DND-41 (cell line): Measurements from ENCODE around the gene OGN.

Source experiments
- ATAC-seq: fragments of 200-7000 bp; cut with Tn5 transposase; 3 replicates; pipeline ENCODE4 v1.9.1; 2021; ENCODE audit warnings: low read depth; ENCODE audit not compliant: insufficient read depth
- DNase-seq: peaks from one replicate; pipeline ENCODE4 v3.0.0-alpha.2; 2020
- H2AFZ ChIP-seq: 2 replicates; pipeline ENCODE4 v1.6.0; 2012; ENCODE audit warnings: low read depth, low read length
- H3K27ac ChIP-seq: 2 replicates; pipeline ENCODE4 v1.5.1; 2012; ENCODE audit warnings: low read length, inconsistent platforms
- H3K27me3 ChIP-seq: fragments of 200-600 bp; sonication (generic); 2 replicates; pipeline ENCODE4 v1.6.0; 2012; ENCODE audit warnings: low read length, mild to moderate bottlenecking, inconsistent platforms; ENCODE audit not compliant: insufficient read depth, poor library complexity
- H3K36me3 ChIP-seq: 2 replicates; pipeline ENCODE4 v1.5.1; 2012; ENCODE audit warnings: low read length, inconsistent platforms; ENCODE audit not compliant: insufficient read depth
- H3K4me1 ChIP-seq: 2 replicates; pipeline ENCODE4 v1.5.1; 2012; ENCODE audit warnings: mild to moderate bottlenecking, low read length; ENCODE audit not compliant: insufficient read depth
- H3K4me2 ChIP-seq: 2 replicates; pipeline ENCODE4 v1.6.0; 2012; ENCODE audit warnings: mild to moderate bottlenecking, moderate library complexity, low read length, inconsistent platforms; ENCODE audit not compliant: insufficient read depth
- H3K4me3 ChIP-seq, 2 experiments: fragments of 200-600 bp in 1 of 2; shearing (Covaris generic) in 1 of 2; 2 replicates each; pipeline ENCODE4 v1.5.1; 2012 to 2016; ENCODE audit warnings: inconsistent platforms in 2 of 2, low read length in 2 of 2, mild to moderate bottlenecking in 2 of 2, low read depth in 1 of 2, moderate library complexity in 1 of 2
- H3K79me2 ChIP-seq: 2 replicates; pipeline ENCODE4 v1.6.0; 2012; ENCODE audit warnings: low read length, inconsistent platforms; ENCODE audit not compliant: insufficient read depth
- H3K9ac ChIP-seq: 2 replicates; pipeline ENCODE4 v1.6.0; 2012; ENCODE audit warnings: low read depth, mild to moderate bottlenecking, inconsistent platforms, low read length, moderate library complexity
- H3K9me3 ChIP-seq: 2 replicates; pipeline ENCODE4 v1.5.1; 2012; ENCODE audit warnings: low read length, moderate library complexity, mild to moderate bottlenecking, inconsistent platforms; ENCODE audit not compliant: insufficient read depth, severe bottlenecking
- H4K20me1 ChIP-seq: 2 replicates; pipeline ENCODE4 v1.6.0; 2012; ENCODE audit warnings: low read length; ENCODE audit not compliant: insufficient read depth
- CTCF ChIP-seq: IDR thresholded peaks from 2 replicates; pipeline ENCODE4 v1.5.1; 2012; ENCODE audit warnings: borderline replicate concordance, low read length, moderate library complexity, mild to moderate bottlenecking; ENCODE audit not compliant: poor library complexity, severe bottlenecking; ENCODE audit errors: extremely low read depth
- EZH2 ChIP-seq: IDR thresholded peaks from 3 replicates; pipeline ENCODE4 v1.6.1; 2012; ENCODE audit warnings: borderline replicate concordance, low read depth, mild to moderate bottlenecking, moderate library complexity, low read length, inconsistent platforms; ENCODE audit not compliant: severe bottlenecking

The OGN gene

GRCh38 chr9:92440751-92441046 is 36.3 kb upstream of the OGN start:
- H2AFZ ChIP-seq = no peak overlapping the region
- no peak for TF ChIP-seq EZH2
- no peak for TF ChIP-seq CTCF
- H3K79me2 ChIP-seq = no peaks in the 10 kb centered on the region
- H3K4me3 ChIP-seq = no peak overlapping the region
- H3K4me1 ChIP-seq = no peaks in the 10 kb centered on the region
- no peaks in the 10 kb centered on the region for H3K9me3 ChIP-seq
- no peaks in the 10 kb centered on the region for H3K27me3 ChIP-seq
- H4K20me1 ChIP-seq = no peaks in the 10 kb centered on the region
- H3K27ac ChIP-seq = no peak overlapping the region
- H3K36me3 ChIP-seq = no peaks in the 10 kb centered on the region
- H3K4me2 ChIP-seq = no peak overlapping the region
- ATAC-seq (no peak), DNase-seq (no peak)
- no peak overlapping the region for H3K9ac ChIP-seq

GRCh38 chr9:92439921-92440750 is 35.8 kb upstream of the OGN start:
- Histone ChIP-seq H3K9ac (no peak overlapping the region), H3K27ac (no peak overlapping the region), H3K27me3 (no peaks in the 10 kb centered on the region)

GRCh38 chr9:92438900-92439526 is 34.6 kb upstream of the OGN start:
- H3K36me3 ChIP-seq = no peaks in the 10 kb centered on the region
- H2AFZ ChIP-seq = no peak overlapping the region
- no peak overlapping the region for H3K4me2 ChIP-seq
- no peak overlapping the region for H3K27ac ChIP-seq
- no peaks in the 10 kb centered on the region for H3K4me1 ChIP-seq
- no peak overlapping the region for H3K9ac ChIP-seq
- TF ChIP-seq EZH2 = no peak
- peak; percentile 12 for TF ChIP-seq CTCF
- H3K4me3 ChIP-seq = no peak overlapping the region
- H4K20me1 ChIP-seq = no peaks in the 10 kb centered on the region
- no peaks in the 10 kb centered on the region for H3K79me2 ChIP-seq
- DNase-seq = no peak
- ATAC-seq = no peak
- no peaks in the 10 kb centered on the region for H3K9me3 ChIP-seq
- no peaks in the 10 kb centered on the region for H3K27me3 ChIP-seq

More at GRCh38 chr9:92439921-92440750, 35.8 kb upstream of the OGN start:
- TF ChIP-seq CTCF (no peak), EZH2 (no peak)
- H3K79me2 ChIP-seq = no peaks in the 10 kb centered on the region
- H3K4me3 ChIP-seq = no peak overlapping the region
- H3K9me3 ChIP-seq = no peaks in the 10 kb centered on the region
- H3K36me3 ChIP-seq = no peaks in the 10 kb centered on the region
- no peak overlapping the region for H3K4me2 ChIP-seq
- no peaks in the 10 kb centered on the region for H3K4me1 ChIP-seq
- no peak for DNase-seq
- H2AFZ ChIP-seq = no peak overlapping the region
- ATAC-seq = no peak
- no peaks in the 10 kb centered on the region for H4K20me1 ChIP-seq
